ENCODE data around the gene R3HDM4. TPM values are rescaled to one million over a fixed set of nuclear protein-coding genes. Genes with fewer than 3 reads are reported as not detected.
A peak's percentile ranks its signal among the peaks of the same experiment; 100 is the strongest.

Gene R3HDM4
- total RNA-seq, 1 donor from 2014 or later: 63.1 TPM

DNA sequence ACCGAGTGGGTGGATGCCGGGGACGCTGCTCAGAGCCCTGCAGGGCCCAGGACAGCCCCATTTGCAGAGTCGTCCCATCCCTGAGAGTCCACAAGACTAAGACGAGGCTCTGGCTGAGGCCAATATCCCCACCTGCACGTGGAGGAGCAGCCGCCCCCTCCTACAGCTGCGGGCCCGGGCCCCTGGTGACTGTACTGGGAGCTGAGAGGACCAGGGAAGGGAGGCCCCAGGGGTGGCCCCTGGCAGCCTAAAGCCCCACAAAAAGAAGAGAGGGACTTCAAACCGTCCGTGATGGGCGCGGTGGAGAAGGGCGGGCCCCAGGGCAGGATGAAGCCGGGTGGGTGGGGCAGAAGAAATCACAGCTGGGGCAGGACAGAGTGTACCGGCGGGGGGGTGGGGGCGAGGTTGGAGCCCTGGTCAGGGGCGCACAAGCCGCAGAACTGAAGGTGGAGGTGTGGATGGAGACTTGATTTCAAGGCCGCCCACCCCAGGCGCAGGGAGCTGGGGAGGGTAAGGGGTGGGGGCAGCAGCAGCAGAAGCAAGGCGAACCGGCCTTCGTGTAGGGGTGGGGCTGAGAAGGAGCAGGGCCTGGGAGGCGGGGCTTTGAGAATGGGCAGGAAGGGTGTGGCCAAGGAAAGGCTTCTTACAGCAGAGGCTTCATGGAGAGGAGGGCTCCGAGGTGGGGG is 40.6 kb downstream of the R3HDM4 start:
- TF ChIP-seq, protein P1, sequence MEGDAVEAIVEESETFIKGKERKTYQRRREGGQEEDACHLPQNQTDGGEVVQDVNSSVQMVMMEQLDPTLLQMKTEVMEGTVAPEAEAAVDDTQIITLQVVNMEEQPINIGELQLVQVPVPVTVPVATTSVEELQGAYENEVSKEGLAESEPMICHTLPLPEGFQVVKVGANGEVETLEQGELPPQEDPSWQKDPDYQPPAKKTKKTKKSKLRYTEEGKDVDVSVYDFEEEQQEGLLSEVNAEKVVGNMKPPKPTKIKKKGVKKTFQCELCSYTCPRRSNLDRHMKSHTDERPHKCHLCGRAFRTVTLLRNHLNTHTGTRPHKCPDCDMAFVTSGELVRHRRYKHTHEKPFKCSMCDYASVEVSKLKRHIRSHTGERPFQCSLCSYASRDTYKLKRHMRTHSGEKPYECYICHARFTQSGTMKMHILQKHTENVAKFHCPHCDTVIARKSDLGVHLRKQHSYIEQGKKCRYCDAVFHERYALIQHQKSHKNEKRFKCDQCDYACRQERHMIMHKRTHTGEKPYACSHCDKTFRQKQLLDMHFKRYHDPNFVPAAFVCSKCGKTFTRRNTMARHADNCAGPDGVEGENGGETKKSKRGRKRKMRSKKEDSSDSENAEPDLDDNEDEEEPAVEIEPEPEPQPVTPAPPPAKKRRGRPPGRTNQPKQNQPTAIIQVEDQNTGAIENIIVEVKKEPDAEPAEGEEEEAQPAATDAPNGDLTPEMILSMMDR (IDR thresholded peaks at IDR 0.05; ENCODE audit: unreplicated experiment): no peak
- Mint-ChIP-seq H3K4me3 (ENCODE audit: low read depth) (no peak overlapping the region), H3K27me3 (no peaks in the 10 kb centered on the region), H3K36me3 (ENCODE audit: insufficient read depth) (peaks cover 14% of the 10 kb centered on the region), H3K4me1 (ENCODE audit: low read depth) (peaks cover 1% of the 10 kb centered on the region), H3K27ac (peak overlapping the region; percentile 41), H3K9me3 (ENCODE audit: low read depth) (no peaks in the 10 kb centered on the region)
- no peak for DNase-seq (ENCODE audit: low spot score, unreplicated experiment)

DNA sequence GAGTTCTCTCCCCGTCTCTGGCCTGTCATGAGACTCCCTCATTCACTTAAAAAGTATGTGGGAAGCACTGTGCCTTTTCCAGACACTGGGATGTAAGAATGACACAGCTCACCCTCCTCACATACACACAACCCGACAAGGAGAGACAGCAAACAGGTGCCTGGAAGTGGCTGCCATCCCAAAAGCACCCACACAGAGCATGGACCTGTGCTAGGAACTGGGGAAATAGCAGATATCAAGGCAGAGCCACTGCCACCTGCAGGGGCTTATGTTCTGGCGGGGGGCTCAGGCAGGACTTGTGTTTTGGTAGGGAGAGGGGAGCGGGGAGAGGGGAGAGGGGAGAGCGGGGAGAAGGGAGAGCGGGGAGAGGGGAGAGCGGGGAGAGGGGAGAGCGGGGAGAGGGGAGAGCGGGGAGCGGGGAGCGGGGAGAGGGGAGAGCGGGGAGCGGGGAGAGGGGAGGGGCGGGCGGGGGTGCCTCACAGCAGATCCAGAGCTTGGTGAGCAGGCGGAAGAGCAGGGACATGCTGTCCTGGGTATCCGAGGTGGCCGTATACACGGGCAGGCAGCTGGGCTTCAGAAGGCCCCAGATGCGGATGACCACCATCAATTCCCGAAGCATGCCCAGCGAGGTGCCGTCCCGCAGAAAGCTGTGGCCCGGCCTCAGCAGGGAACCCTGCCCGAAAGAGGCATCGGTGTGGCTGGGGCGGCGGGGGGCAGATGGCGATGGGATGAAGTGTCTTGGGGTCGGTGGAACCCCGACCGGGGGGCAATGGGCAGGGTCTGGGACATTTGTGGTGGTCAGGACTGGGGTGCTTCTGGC is 41.4 kb downstream of the R3HDM4 start:
- TF ChIP-seq, protein P1 (IDR thresholded peaks at IDR 0.05; ENCODE audit: unreplicated experiment): no peak
- Mint-ChIP-seq H3K4me3 (ENCODE audit: low read depth) (no peak overlapping the region), H3K9me3 (ENCODE audit: low read depth) (no peaks in the 10 kb centered on the region), H3K27ac (peak overlapping the region; percentile 77), H3K27me3 (no peaks in the 10 kb centered on the region), H3K36me3 (ENCODE audit: insufficient read depth) (peaks cover 15% of the 10 kb centered on the region), H3K4me1 (ENCODE audit: low read depth) (peaks cover 1% of the 10 kb centered on the region)
- no peak for DNase-seq (ENCODE audit: low spot score, unreplicated experiment)

DNA sequence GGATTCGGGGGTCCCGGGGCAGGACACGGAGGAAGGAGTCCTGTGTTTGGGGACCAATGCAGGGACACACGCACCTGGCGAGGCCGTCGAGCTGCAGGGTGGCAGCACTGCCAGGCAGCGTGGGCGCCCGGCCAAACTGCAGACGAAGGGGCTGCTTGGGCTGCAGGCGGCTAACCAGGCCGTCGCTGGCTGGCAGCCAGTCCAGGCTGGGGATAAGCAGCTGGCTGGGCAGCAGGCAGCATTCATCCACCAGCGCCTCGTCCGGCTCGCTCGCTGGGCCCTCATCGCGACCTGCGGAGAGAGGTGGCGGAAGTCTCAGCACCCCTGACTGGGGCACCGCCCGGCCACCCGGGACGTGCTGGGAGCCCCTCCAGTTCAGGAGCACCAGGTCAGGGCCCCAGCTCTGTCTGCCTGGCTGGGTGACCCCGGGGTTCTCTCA is 42.0 kb downstream of the R3HDM4 start:
- H3K36me3 Mint-ChIP-seq (ENCODE audit: insufficient read depth): peaks cover 14% of the 10 kb centered on the region
- H3K4me1 Mint-ChIP-seq (ENCODE audit: low read depth): peaks cover 1% of the 10 kb centered on the region
- H3K4me3 Mint-ChIP-seq (ENCODE audit: low read depth): no peak overlapping the region
- no peaks in the 10 kb centered on the region for H3K27me3 Mint-ChIP-seq
- TF ChIP-seq, protein P1 (IDR thresholded peaks at IDR 0.05; ENCODE audit: unreplicated experiment): no peak
- no peak overlapping the region for H3K27ac Mint-ChIP-seq
- no peaks in the 10 kb centered on the region for H3K9me3 Mint-ChIP-seq (ENCODE audit: low read depth)
- DNase-seq (ENCODE audit: low spot score, unreplicated experiment): no peak

DNA sequence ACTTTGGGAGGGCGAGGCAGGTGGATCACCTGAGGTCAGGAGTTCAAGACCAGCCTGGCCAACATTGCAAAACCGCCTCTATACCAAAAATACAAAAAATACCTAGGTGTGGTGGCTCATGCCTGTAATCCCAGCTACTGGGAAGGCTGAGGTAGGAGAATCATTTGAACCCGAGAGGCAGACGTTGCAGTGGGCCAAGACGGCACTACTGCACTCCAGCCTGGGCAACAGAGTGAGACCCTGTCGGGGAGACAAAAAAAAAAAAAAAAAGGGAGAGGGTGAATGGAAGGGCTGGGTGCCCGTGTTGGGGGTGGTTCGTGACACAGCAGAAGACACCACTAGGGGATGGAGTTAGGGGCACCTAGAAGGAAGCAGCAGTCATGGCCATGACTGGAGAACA is 42.7 kb downstream of the R3HDM4 start:
- TF ChIP-seq, protein P1 (IDR thresholded peaks at IDR 0.05; ENCODE audit: unreplicated experiment): no peak
- Mint-ChIP-seq H3K9me3 (ENCODE audit: low read depth) (no peaks in the 10 kb centered on the region), H3K4me1 (ENCODE audit: low read depth) (peaks cover 1% of the 10 kb centered on the region), H3K27me3 (no peaks in the 10 kb centered on the region), H3K36me3 (ENCODE audit: insufficient read depth) (peaks cover 15% of the 10 kb centered on the region), H3K4me3 (ENCODE audit: low read depth) (no peak overlapping the region), H3K27ac (no peak overlapping the region)
- DNase-seq (ENCODE audit: low spot score, unreplicated experiment): no peak

DNA sequence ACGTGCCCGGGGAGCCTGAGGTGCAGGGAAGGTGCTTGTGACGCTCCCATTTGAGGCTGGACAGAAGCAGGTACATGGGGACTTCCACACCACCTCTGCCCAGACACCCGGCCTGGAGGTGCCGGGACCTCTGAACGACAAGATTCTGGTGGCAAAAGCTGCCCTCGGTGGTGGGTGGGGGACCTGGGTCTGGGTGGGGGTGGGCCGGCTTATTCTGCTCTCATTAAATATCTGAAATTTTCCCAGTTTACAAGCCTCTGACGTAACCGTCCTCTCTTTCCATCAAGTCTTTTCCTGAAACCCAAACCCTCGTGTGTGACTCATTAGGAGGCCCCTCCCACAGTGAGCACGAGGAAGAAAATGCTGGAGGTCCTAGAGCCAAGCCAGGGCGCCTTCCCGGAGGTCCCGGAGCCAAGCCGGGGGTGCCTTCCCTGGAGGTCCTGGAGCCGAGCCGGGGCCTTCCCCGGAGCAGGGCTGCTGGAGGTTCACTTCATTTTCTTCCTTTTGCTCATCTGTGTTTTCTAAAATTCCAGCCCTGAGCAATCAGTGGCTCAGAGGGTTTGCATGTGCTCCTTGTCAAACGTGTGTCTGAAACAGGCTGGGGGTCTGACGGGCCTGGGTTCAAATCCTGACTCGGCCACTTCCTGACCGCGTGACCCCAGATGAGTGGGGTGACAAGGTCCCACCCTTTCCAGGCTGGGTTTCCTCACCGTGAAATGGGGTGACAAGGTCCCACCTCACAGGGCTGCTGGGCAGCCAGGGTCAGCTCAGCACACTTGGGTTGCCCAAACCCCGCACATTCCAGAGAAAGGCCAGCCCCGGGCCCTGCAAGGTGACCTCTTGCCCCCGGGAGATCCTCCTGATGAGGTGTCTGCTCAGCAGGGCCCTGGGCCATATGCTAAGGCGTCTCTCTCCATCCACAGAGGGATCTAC is 43.5 kb downstream of the R3HDM4 start:
- peaks cover 18% of the 10 kb centered on the region for H3K36me3 Mint-ChIP-seq (ENCODE audit: insufficient read depth)
- H3K27me3 Mint-ChIP-seq: no peaks in the 10 kb centered on the region
- TF ChIP-seq, protein P1 (IDR thresholded peaks at IDR 0.05; ENCODE audit: unreplicated experiment): no peak
- no peak for DNase-seq (ENCODE audit: low spot score, unreplicated experiment)
- H3K9me3 Mint-ChIP-seq (ENCODE audit: low read depth): no peaks in the 10 kb centered on the region
- no peak overlapping the region for H3K4me3 Mint-ChIP-seq (ENCODE audit: low read depth)
- H3K27ac Mint-ChIP-seq: no peak overlapping the region
- H3K4me1 Mint-ChIP-seq (ENCODE audit: low read depth): peaks cover 1% of the 10 kb centered on the region
